Keratinocyte (primary cell): ENCODE measurements around the gene UMODL1.

Experiments used
- CTCF ChIP-seq, 3 experiments: IDR thresholded peaks in 1 of 3; conservative IDR thresholded peaks in 1 of 3; optimal IDR thresholded peaks in 1 of 3; 2 replicates in 2 of 3; 3 replicates in 1 of 3; pipeline versions ENCODE3 to v1.5.1; 2011; ENCODE audit warnings: low read length in 3 of 3, mild to moderate bottlenecking in 3 of 3, moderate library complexity in 2 of 3, control low read depth in 1 of 3, inconsistent platforms in 1 of 3; ENCODE audit not compliant: insufficient read depth in 2 of 3; ENCODE audit errors: extremely low read depth in 1 of 3
- EZH2 ChIP-seq: IDR thresholded peaks from one replicate; pipeline ENCODE4 v1.6.1; 2012; ENCODE audit warnings: inconsistent platforms, mild to moderate bottlenecking, low read length, moderate library complexity

- TF ChIP-seq CTCF (optimal IDR thresholded peaks at IDR 0.05 in 1 of 3, IDR thresholded peaks at IDR 0.05 in 1 of 3, conservative IDR thresholded peaks at IDR 0.05 in 1 of 3; ENCODE audit: extremely low read depth in 1 of 3, insufficient read depth in 2 of 3, low read length in 3 of 3) (no peak), EZH2 (no peak)
These were observed 53.0 kb downstream of the UMODL1 start for GRCh38 chr21:42124081-42124480.
